Measurements from ENCODE around the gene PEX26. TPM values are rescaled to one million over a fixed set of nuclear protein-coding genes. Genes with fewer than 3 reads are reported as not detected.

Gene PEX26
- polyA plus RNA-seq, 1 donor, result 14.7 TPM

Other genes with a start within 250 kb of the PEX26 start
- gene MICAL3, start 53.4 kb upstream of the PEX26 start, polyA plus RNA-seq (ENCODE audit: insufficient read length), result 39.7 TPM
- gene TUBA8, start 32.8 kb downstream of the PEX26 start, polyA plus RNA-seq (ENCODE audit: insufficient read length), result 25.1 TPM
- 10.6 TPM for gene USP18, start 72.2 kb downstream of the PEX26 start, polyA plus RNA-seq (ENCODE audit: insufficient read length)

All from forelimb muscle (tissue), 1 donor.